ENCODE results near the gene AGPAT4. TPM values are rescaled to one million over a fixed set of nuclear protein-coding genes. Genes with fewer than 3 reads are reported as not detected.

The AGPAT4 gene
- total and polyA plus RNA-seq, 2 donors (not counting 3 experiments of a cell fraction or from before 2014, with no cell fraction given), result 10.2 to 15.2 TPM

DNA sequence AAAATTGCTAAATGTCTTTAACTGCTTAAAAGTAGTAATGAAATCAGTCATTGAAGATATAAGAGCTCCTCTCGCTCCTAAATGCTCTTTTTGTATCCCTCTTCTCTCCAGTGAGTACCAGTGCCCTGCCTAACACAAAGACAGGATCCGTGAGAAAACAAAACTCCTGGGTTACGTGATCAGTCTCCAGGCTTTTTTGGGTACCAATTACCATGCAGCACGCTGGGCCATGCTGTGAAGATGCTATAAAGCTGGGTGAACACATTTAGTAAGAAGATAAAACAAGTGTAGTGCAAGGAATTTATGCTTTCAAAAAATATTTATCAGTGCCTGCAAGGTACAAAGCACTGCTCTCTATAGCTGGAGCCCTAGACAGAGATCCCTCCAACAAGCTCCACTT is 66.7 kb downstream of the AGPAT4 start:
- CTCF ChIA-PET, result no interaction called here
- no TSS peak for BruUV-seq (replicated peaks)
- no peak for FAIRE-seq

More for the DNA sequence above, 66.7 kb downstream of the AGPAT4 start:
- H4K20me1 ChIP-seq (replicated peaks; ENCODE audit: control insufficient read depth, extremely low read depth, insufficient read depth, low read length), result peaks cover 3% of the 10 kb centered on the region
- POLR2A ChIA-PET, result no interaction called here
- H3K36me3 ChIP-seq (ENCODE audit: control insufficient read depth in 2 of 2, extremely low read depth in 1 of 2, insufficient read depth in 2 of 2, low read length in 2 of 2), result no peaks in the 10 kb centered on the region
- no peaks in the 10 kb centered on the region for H3K9me1 ChIP-seq (replicated peaks; ENCODE audit: control insufficient read depth, extremely low read depth, insufficient read depth, low read length)
- H3K4me2 ChIP-seq (ENCODE audit: insufficient read depth, low read length), result no peak overlapping the region
- no peak for DNase-seq (ENCODE audit: low read depth, low spot score)
- intact Hi-C loops (cut with micrococcal nuclease), result no loop called here
- H3K27me3 ChIP-seq (ENCODE audit: control insufficient read depth in 2 of 2, insufficient read depth in 2 of 2, low read length in 2 of 2), result no peaks in the 10 kb centered on the region
- peaks cover 2% of the 10 kb centered on the region for H3K9me3 ChIP-seq (replicated peaks; ENCODE audit: control insufficient read depth, insufficient read depth, low read length)
- dilution Hi-C loops (cut with MboI; ENCODE audit: extremely low pct_ligation_motif_present, low sequenced_read_pairs), result no loop called here
- TF ChIP-seq MYC (IDR thresholded peaks at IDR 0.05; ENCODE audit: low read depth, low read length) (no peak), JUN (IDR thresholded peaks at IDR 0.05; ENCODE audit: borderline replicate concordance, insufficient read depth, insufficient read length, low read depth) (no peak), POLR2A (IDR thresholded peaks at IDR 0.05; ENCODE audit: low read depth, low read length) (no peak), FOS (IDR thresholded peaks at IDR 0.05; ENCODE audit: borderline replicate concordance, insufficient read depth, low read length) (no peak), GATA2 (IDR thresholded peaks at IDR 0.05; ENCODE audit: insufficient read depth, insufficient read length, low read depth, low read length) (no peak), EZH2 (IDR thresholded peaks at IDR 0.05; ENCODE audit: borderline replicate concordance, low read depth, low read length, severe bottlenecking) (no peak), POLR2AphosphoS5 (IDR thresholded peaks at IDR 0.05; ENCODE audit: insufficient read depth, low read depth, low read length) (no peak)
- TF ChIP-seq, protein P1, sequence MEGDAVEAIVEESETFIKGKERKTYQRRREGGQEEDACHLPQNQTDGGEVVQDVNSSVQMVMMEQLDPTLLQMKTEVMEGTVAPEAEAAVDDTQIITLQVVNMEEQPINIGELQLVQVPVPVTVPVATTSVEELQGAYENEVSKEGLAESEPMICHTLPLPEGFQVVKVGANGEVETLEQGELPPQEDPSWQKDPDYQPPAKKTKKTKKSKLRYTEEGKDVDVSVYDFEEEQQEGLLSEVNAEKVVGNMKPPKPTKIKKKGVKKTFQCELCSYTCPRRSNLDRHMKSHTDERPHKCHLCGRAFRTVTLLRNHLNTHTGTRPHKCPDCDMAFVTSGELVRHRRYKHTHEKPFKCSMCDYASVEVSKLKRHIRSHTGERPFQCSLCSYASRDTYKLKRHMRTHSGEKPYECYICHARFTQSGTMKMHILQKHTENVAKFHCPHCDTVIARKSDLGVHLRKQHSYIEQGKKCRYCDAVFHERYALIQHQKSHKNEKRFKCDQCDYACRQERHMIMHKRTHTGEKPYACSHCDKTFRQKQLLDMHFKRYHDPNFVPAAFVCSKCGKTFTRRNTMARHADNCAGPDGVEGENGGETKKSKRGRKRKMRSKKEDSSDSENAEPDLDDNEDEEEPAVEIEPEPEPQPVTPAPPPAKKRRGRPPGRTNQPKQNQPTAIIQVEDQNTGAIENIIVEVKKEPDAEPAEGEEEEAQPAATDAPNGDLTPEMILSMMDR (IDR thresholded peaks at IDR 0.05; ENCODE audit: extremely low read depth in 1 of 2, insufficient read depth in 1 of 2, low read depth in 1 of 2, low read length in 2 of 2), result no peak
- TF ChIP-seq, protein P2, sequence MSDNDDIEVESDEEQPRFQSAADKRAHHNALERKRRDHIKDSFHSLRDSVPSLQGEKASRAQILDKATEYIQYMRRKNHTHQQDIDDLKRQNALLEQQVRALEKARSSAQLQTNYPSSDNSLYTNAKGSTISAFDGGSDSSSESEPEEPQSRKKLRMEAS (IDR thresholded peaks at IDR 0.05; ENCODE audit: insufficient read depth, insufficient read length), result no peak
- H3K9ac ChIP-seq (replicated peaks; ENCODE audit: extremely low read depth, insufficient read depth, low read length), result no peak overlapping the region
- no peaks in the 10 kb centered on the region for H3K4me1 ChIP-seq (ENCODE audit: control insufficient read depth, extremely low read depth, insufficient read depth, low read length)
- no peak overlapping the region for H3K4me3 ChIP-seq (replicated peaks in 1 of 3; ENCODE audit: insufficient read depth in 1 of 3, low read depth in 1 of 3, low read length in 3 of 3)
- no peak overlapping the region for H3K27ac ChIP-seq (ENCODE audit: insufficient read depth, low read depth, low read length)
- H3K79me2 ChIP-seq (ENCODE audit: control insufficient read depth, insufficient read depth, low read length), result no peaks in the 10 kb centered on the region
- H2AFZ ChIP-seq (ENCODE audit: low read depth, low read length), result no peak overlapping the region
